ENCODE measurements around the gene BCORL1. TPM values are rescaled to one million over a fixed set of nuclear protein-coding genes. Genes with fewer than 3 reads are reported as not detected.

BCORL1 gene
- total and polyA plus RNA-seq, 2 donors (not counting 3 experiments of a cell fraction or from before 2014, with no cell fraction given): 1.8 to 13.1 TPM

DNA sequence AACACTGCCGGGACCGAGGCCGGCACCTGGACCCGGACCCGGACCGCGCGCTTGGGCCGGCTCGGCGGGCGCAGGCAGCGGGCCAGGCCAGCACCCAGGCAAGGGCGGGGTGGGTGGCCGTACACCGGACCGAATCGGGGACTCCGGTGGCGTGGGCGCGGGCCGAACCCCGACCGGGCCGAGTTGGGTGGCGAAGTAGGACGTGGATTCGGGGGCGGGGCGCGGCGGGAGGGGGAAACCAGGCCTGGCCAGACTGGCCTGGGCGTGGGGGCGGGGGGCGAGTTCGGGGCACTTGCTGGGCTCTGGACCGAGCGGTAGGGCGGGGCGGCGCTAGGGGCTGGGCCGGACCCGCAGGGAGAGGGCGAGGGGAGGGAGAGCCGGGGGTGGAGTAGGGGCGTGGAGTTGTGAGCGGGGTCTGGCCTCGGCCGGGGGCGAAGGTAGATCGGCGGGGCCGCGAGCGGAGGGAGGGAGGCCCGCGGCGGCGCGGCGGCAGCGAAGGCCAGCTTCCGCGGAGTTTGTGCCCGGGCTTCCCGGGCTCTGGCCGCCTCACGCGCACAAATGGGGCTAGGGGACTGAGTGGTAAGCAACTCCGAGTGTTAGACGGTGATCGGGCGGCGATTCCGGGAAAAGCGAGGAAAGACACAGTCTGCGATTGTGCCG lies 1.8 kb upstream of the BCORL1 start:
- Histone ChIP-seq H3K36me3 (ENCODE audit: control insufficient read depth in 2 of 2, extremely low read depth in 1 of 2, insufficient read depth in 2 of 2, low read length in 2 of 2) (no peaks in the 10 kb centered on the region), H4K20me1 (replicated peaks; ENCODE audit: control insufficient read depth, extremely low read depth, insufficient read depth, low read length) (no peaks in the 10 kb centered on the region), H3K79me2 (ENCODE audit: control insufficient read depth, insufficient read depth, low read length) (no peaks in the 10 kb centered on the region), H2AFZ (ENCODE audit: low read depth, low read length) (peak overlapping the region; percentile 64), H3K4me1 (ENCODE audit: control insufficient read depth, extremely low read depth, insufficient read depth, low read length) (peaks cover 11% of the 10 kb centered on the region), H3K27me3 (ENCODE audit: control insufficient read depth in 2 of 2, insufficient read depth in 2 of 2, low read length in 2 of 2) (no peaks in the 10 kb centered on the region), H3K4me2 (ENCODE audit: insufficient read depth, low read length) (peak overlapping the region; percentile 75), H3K9me3 (replicated peaks; ENCODE audit: control insufficient read depth, insufficient read depth, low read length) (no peaks in the 10 kb centered on the region), H3K27ac (ENCODE audit: insufficient read depth, low read depth, low read length) (no peak overlapping the region), H3K4me3 (replicated peaks in 1 of 3; ENCODE audit: insufficient read depth in 1 of 3, low read depth in 1 of 3, low read length in 3 of 3) (peak overlapping the region; percentile 44 to 51 (median 50)), H3K9me1 (replicated peaks; ENCODE audit: control insufficient read depth, extremely low read depth, insufficient read depth, low read length) (no peaks in the 10 kb centered on the region), H3K9ac (replicated peaks; ENCODE audit: extremely low read depth, insufficient read depth, low read length) (peak overlapping the region; percentile 16)
- FAIRE-seq: no peak
- BruUV-seq (replicated peaks): no TSS peak
- CTCF ChIA-PET: no interaction called here
- POLR2A ChIA-PET: no interaction called here
- intact Hi-C loops (cut with micrococcal nuclease) (loop anchor here (2.0 to 5.0 kb wide), 2 partner anchors 24 to 82 kb away; no protein-coding TSS in a partner anchor), dilution Hi-C loops (cut with MboI; ENCODE audit: extremely low pct_ligation_motif_present, low sequenced_read_pairs) (no loop called here)
- TF ChIP-seq MYC (IDR thresholded peaks at IDR 0.05; ENCODE audit: low read depth, low read length): no peak
- no peak for TF ChIP-seq EZH2 (IDR thresholded peaks at IDR 0.05; ENCODE audit: borderline replicate concordance, low read depth, low read length, severe bottlenecking)
- no peak for TF ChIP-seq JUN (IDR thresholded peaks at IDR 0.05; ENCODE audit: borderline replicate concordance, insufficient read depth, insufficient read length, low read depth)
- TF ChIP-seq FOS (IDR thresholded peaks at IDR 0.05; ENCODE audit: borderline replicate concordance, insufficient read depth, low read length): no peak
- no peak for TF ChIP-seq POLR2AphosphoS5 (IDR thresholded peaks at IDR 0.05; ENCODE audit: insufficient read depth, low read depth, low read length)
- DNase-seq (ENCODE audit: low read depth, low spot score): peak; percentile 14

DNA sequence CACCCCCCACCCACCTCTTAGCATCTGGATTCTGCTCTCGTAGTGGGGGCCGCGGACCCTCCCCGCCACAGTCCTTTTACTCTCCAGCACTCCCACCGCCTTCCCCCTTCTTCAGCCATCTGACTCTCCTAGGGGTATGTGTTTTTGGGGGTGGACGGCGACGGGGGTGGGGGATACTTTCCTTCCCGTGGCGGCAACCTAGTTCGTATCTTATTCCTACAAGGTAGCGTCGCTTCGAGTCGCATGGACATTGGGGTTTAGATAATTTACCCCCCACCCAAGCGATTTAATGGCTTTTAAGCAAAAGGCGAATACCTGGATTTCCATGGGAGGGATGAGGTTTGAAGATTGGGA lies 1.3 kb upstream of the BCORL1 start:
- H4K20me1 ChIP-seq (replicated peaks; ENCODE audit: control insufficient read depth, extremely low read depth, insufficient read depth, low read length): no peaks in the 10 kb centered on the region
- no peaks in the 10 kb centered on the region for H3K9me3 ChIP-seq (replicated peaks; ENCODE audit: control insufficient read depth, insufficient read depth, low read length)
- no peak for DNase-seq (ENCODE audit: low read depth, low spot score)
- no peaks in the 10 kb centered on the region for H3K36me3 ChIP-seq (ENCODE audit: control insufficient read depth in 2 of 2, extremely low read depth in 1 of 2, insufficient read depth in 2 of 2, low read length in 2 of 2)
- peak overlapping the region; percentile 44 to 51 (median 50) for H3K4me3 ChIP-seq (replicated peaks in 1 of 3; ENCODE audit: insufficient read depth in 1 of 3, low read depth in 1 of 3, low read length in 3 of 3)
- peak overlapping the region; percentile 64 for H2AFZ ChIP-seq (ENCODE audit: low read depth, low read length)
- no peaks in the 10 kb centered on the region for H3K9me1 ChIP-seq (replicated peaks; ENCODE audit: control insufficient read depth, extremely low read depth, insufficient read depth, low read length)
- H3K4me1 ChIP-seq (ENCODE audit: control insufficient read depth, extremely low read depth, insufficient read depth, low read length): peaks cover 11% of the 10 kb centered on the region
- ChIA-PET CTCF (no interaction called here), POLR2A (no interaction called here)
- H3K9ac ChIP-seq (replicated peaks; ENCODE audit: extremely low read depth, insufficient read depth, low read length): peak overlapping the region; percentile 16
- H3K79me2 ChIP-seq (ENCODE audit: control insufficient read depth, insufficient read depth, low read length): no peaks in the 10 kb centered on the region
- FAIRE-seq: peak; percentile 53
- H3K27me3 ChIP-seq (ENCODE audit: control insufficient read depth in 2 of 2, insufficient read depth in 2 of 2, low read length in 2 of 2): no peaks in the 10 kb centered on the region
- intact Hi-C loops (cut with micrococcal nuclease): loop anchor here (2.0 to 5.0 kb wide), 2 partner anchors 24 to 81 kb away; no protein-coding TSS in a partner anchor
- no TSS peak for BruUV-seq (replicated peaks)
- no peak overlapping the region for H3K27ac ChIP-seq (ENCODE audit: insufficient read depth, low read depth, low read length)
- H3K4me2 ChIP-seq (ENCODE audit: insufficient read depth, low read length): peak overlapping the region; percentile 75
- TF ChIP-seq JUN (IDR thresholded peaks at IDR 0.05; ENCODE audit: borderline replicate concordance, insufficient read depth, insufficient read length, low read depth) (no peak), GATA2 (IDR thresholded peaks at IDR 0.05; ENCODE audit: insufficient read depth, insufficient read length, low read depth, low read length) (no peak), POLR2AphosphoS5 (IDR thresholded peaks at IDR 0.05; ENCODE audit: insufficient read depth, low read depth, low read length) (no peak), POLR2A (IDR thresholded peaks at IDR 0.05; ENCODE audit: low read depth, low read length) (no peak), FOS (IDR thresholded peaks at IDR 0.05; ENCODE audit: borderline replicate concordance, insufficient read depth, low read length) (no peak), MYC (IDR thresholded peaks at IDR 0.05; ENCODE audit: low read depth, low read length) (no peak), EZH2 (IDR thresholded peaks at IDR 0.05; ENCODE audit: borderline replicate concordance, low read depth, low read length, severe bottlenecking) (no peak)
- TF ChIP-seq, protein P1, sequence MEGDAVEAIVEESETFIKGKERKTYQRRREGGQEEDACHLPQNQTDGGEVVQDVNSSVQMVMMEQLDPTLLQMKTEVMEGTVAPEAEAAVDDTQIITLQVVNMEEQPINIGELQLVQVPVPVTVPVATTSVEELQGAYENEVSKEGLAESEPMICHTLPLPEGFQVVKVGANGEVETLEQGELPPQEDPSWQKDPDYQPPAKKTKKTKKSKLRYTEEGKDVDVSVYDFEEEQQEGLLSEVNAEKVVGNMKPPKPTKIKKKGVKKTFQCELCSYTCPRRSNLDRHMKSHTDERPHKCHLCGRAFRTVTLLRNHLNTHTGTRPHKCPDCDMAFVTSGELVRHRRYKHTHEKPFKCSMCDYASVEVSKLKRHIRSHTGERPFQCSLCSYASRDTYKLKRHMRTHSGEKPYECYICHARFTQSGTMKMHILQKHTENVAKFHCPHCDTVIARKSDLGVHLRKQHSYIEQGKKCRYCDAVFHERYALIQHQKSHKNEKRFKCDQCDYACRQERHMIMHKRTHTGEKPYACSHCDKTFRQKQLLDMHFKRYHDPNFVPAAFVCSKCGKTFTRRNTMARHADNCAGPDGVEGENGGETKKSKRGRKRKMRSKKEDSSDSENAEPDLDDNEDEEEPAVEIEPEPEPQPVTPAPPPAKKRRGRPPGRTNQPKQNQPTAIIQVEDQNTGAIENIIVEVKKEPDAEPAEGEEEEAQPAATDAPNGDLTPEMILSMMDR (IDR thresholded peaks at IDR 0.05; ENCODE audit: extremely low read depth in 1 of 2, insufficient read depth in 1 of 2, low read depth in 1 of 2, low read length in 2 of 2): no peak
- TF ChIP-seq, protein P2, sequence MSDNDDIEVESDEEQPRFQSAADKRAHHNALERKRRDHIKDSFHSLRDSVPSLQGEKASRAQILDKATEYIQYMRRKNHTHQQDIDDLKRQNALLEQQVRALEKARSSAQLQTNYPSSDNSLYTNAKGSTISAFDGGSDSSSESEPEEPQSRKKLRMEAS (IDR thresholded peaks at IDR 0.05; ENCODE audit: insufficient read depth, insufficient read length): no peak
- dilution Hi-C loops (cut with MboI; ENCODE audit: extremely low pct_ligation_motif_present, low sequenced_read_pairs): no loop called here

Data from endothelial cell of umbilical vein (primary cell).